ENCODE results near the gene C3orf18.

The C3orf18 gene

DNA sequence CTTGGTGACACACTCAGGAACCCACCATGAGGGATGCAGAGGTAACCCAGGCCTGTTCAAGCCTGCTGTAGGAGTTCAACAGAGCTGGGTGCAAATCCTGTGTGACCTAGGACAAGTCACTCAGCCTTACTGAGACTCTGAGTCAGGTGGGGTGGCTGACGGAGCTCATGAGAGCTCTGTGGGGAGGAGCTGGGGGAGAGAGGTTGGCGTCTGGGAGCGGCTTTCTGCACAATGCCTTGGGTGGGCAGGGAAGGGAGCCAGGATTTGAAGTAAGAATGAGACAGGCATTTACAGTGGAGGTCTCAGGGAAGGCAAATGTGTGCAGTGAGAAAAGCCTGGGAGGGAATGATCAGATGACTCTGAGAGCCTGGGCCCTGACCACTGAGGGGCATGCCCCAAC, 18.3 kb downstream of the C3orf18 start:
- DNase-seq: no peak

- no peak for DNase-seq
Measured at GRCh38 chr3:50545781-50546180, 21.8 kb downstream of the C3orf18 start.

GRCh38 chr3:50542177-50543034, 25.1 kb downstream of the C3orf18 start:
- DNase-seq: peak; percentile 54

GRCh38 chr3:50539356-50540286, 27.9 kb downstream of the C3orf18 start:
- DNase-seq: no peak

DNA sequence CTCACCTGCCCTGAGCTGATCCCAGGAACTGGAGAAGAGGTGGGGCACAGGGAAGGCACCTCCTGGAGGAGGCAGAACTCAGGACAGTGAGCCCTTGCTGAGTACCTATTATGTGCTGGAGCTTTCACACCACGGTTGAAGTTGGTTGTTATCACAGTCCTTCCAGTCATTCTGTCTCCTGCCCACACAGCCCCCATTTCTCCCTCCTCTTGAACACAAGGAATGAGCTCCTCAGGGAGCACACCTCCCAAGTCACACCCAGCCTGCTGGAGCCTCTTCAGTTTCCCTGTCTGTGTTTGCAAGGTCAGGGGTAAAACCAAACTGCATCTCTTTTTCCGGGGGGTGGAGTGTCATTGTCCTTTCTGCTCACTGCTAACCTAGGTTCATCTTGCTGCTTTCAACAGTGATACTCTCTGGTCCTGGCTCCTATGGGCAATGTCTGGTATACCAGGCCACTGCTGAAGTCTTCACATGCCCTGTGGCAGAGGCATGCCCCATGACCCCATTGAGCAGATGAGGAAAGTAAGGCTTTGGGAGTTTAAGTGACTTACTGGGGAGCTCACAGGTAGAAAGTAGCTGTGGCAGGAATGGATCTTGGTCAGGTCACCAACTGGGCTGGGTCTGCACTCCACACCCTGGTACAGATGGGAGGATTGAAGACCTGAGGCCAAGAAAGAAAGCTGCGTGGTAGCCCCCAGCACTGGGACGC, 30.0 kb downstream of the C3orf18 start:
- no peak for DNase-seq

DNA sequence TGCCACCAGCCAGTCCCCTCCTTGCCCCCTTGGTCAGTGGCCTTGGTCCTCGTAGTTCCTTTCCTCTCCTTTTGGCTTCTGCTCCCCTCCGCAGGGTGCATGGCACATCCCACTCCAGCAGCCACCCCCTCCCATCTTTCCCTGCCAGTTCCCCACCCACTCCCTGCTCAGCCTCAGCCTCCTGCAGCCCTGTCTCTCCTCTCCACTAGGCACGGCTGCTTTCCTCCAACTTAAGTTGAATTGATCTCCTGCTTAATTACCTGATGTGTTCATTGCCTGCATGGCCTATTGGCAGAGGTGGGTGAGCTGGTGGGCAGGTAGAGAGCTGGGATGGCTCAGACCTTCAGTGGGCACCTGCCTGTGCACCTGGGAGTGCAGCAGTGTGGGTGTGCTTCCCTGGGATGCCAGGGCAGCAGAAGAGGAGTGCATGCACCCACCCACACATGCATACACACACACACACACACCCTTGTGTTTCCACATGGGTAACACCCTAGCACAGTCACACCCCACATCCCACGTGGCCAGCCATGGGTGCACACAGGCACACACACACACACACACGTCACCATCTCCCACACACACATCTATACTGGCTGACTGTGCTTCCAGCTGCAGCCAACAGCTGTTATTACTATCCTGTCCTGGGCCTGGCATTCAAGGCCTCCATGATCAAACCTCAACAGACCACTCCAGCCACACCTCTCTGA, 30.9 kb downstream of the C3orf18 start:
- DNase-seq: no peak

DNA sequence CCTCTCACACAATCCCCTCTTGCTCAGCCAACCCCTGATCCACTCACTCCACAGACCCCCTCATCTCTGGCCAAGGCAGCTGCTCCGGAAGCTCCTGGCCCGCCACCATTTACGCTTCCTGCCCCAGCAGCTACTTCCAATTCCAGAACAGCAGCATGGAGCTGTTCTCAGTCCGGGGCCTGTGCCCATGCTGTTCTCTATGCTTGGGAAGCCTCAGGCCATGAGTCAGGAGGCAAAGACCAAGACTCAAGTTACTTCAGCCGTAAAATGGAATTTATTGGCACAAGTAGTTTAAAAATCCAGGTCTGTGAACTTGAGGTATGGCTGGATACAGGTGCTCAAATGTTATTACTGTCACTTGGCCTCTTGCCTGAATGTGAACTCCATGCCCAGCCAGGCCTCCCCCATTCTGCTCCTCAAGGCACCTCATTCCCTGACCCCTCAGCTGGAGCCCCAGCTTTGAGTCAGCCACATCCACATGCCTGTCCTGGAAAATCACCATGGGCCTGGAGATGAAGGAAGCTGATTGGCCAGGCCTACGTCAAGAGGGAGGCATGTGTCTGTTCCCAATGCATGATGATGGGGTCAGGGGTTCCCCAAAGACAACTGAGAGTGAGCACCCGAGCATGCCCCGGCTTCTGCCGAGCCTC, 32.7 kb downstream of the C3orf18 start:
- DNase-seq: no peak

GRCh38 chr3:50533807-50534461, 33.6 kb downstream of the C3orf18 start:
- no peak for DNase-seq

DNA sequence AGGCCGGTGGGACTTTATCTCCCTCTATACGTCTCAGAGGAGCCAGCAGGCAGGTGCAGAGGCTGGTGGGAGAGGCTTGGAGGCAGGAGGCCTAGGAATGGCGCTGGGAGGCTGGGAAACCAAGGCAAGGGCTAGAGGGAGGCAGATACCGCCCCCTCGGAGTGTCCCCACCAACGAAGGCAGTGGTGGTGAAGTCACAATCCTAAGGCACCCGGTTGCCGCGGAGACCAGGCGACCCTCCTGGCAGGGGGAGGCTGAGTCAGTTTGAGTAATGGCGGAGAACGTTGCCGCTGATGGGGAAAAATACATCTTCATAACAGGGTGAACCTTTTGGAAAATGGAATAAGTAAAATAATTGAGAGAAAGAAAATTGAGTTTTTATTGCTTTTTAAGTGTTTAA, 34.2 kb downstream of the C3orf18 start:
- no peak for DNase-seq

DNA sequence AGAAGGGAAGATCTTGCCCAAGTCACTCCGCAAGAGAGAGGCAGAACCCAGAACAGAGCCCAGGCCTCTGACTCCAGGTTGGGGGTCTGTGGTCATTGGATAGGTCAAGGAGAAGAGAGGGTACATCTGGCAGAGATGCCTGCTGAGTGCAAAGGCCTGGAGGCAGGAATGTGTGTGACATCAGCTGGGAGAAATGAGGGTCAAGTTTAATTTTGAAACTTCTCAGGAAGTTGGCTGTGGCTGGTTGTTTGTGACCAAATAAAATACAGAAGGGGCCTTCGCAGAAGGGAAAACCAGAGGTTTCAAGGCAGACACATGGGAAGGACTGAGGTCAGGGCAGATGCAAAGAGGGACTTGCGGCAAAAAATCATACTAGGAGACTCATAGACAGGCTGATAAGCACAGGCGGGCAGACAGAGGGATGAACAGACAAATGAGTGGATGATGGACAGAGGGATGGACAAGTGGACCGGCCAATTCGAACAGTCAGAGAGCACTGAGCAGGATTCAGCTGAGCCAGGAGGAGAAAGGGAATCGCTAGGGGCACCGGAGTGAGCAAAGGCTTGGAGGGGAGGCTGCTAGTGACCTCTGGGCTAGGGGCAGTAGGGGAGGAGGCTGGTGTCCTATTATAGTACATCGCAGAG, 35.4 kb downstream of the C3orf18 start:
- DNase-seq: no peak

GRCh38 chr3:50531201-50531600, 36.3 kb downstream of the C3orf18 start:
- DNase-seq: no peak

DNA sequence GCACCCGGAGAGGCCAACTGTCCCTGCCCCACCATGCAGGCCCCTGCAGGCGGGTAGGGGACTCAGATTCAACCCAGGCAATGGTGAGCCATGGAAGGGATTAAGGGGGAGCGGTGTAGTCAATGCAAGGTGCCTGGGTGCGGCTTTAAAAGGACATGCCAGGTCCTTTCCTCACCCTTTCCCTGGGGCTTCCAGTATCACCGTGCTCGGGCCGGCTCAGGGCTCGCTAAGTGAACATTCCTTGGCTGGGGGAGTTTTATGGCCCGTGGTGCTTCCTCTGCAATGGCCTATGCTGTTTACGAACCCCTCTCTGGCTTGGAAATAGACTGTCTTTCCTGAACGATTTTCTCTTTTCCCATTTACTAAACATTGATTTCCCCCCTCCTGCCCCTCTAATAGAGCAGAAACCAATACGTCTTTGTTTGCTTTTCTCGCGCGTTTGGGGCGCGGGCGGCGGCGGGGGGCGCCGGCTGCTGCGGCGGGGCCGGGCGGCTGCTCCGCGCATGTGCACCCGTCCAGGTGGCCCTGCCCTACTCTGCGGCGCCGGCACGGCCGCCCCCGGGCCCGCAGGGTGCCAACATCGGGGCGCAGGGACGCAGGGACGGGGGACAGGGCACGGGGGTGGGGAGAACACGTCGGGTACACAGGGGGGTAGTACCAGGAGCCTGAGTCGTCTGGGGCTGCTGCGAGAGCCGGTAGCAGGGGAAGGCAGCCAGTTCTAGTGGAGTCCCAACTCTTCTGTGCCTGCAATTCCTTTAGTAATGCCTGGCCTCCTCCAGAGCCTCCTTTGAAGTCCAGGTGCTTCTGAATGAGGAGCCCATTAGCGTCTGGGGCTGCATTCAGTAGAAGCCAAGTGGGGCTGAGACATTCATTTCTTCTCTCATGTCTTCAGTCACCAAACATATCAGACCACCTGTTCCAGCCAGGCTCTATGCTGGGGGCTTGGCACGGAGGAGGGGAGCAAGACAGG, 37.3 kb downstream of the C3orf18 start:
- no peak for DNase-seq

DNA sequence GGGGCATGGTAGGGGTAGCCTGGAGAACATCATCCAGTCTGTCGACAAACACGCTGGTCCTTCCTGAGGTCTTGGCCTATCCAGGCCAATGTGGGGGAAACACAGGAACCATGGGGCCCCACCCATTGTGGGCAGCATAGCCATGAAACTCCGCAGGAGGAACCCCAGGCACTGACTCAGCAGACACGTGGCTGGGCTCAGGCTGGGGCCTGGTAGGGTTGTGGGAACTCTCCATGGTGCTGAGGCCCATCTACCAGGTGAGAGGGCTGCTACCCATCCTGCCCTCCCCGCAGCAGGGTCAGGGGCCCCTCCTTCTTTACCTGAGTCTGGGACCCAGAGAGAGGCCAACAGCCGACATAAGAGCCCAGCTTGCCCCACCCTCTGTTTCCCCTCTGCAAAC, 41.6 kb downstream of the C3orf18 start:
- peak; percentile 38 for DNase-seq

DNA sequence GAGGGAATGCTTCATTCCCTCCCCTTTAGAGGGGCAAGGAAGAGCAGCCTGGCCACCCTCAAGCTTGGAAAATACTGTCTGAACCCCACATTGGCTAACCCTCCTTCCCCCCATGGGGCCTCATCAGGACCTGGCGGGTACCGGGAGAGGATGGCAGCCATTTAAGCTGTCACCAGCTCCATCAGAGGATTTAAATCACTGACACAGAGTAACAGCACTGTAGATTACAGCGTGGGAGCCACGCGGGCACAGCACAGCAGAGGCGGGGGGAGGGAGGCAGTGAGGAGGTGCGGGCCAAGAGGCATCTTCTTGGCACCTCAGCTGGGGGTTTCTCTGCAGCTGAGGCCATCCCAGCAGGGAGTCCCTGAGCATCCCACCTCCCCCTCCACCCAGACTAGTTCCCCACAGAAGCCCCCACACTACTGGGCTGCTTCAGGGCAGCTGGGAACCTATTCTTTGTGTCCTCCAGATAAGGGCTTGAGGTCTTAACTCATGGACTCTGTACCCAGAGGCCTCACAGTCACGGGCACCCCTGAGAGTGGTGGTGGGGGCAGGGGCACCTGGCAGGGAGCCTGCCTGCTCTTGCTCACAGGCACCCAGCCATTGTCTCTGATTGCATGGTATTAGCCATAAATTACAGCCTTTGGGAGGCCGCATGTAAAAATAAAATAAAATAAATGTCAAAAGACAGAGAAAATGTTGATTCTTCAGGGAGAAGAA, 42.2 kb downstream of the C3orf18 start:
- no peak for DNase-seq

DNA sequence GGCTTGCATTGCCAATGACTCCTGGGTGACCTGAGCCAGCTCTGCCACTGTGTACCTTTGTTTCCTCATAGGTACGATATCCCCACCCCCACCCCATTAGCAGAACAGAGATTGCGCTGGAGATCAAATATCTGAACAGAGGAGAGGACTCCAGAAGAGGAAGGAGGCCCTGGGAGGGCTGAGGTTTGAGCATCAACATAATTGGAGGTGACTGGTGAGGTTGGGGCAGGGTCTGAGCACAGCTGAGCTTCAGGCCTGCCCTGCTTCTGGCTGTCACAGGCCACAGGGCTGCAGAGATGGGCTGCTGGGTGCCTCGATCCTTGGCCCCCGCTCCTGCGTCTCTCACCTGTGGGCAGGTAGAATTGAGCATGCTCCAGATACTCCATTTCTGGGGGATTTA, 42.8 kb downstream of the C3orf18 start:
- no peak for DNase-seq

DNA sequence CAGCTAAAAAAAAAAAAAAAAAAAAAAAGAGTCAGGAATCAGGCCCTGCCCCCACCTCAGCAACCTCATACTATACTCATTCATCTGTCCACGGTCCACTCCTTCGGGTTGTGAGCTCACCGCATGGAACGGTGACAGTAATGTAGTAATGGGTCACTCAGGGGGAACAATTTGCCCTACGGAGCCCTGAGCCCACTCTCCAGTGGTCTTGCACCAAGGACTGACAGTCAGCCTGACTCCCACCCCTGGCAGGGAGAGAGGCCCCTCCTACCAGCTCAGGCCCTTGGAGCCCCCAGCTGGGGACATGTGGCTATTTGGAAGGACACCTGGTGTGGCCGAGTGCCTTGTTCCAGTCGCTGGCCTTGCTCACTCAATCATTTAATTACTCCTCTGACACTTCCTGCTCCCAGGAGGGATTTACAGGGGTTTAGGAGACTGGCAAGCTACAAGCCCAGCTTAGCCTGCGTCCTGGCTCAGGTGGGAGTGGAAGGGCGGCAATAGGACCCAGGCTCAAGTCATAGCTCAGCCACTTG, 44.2 kb downstream of the C3orf18 start:
- DNase-seq: no peak

- no peak for DNase-seq
Measured at GRCh38 chr3:50521572-50521971, 46.0 kb downstream of the C3orf18 start.

DNA sequence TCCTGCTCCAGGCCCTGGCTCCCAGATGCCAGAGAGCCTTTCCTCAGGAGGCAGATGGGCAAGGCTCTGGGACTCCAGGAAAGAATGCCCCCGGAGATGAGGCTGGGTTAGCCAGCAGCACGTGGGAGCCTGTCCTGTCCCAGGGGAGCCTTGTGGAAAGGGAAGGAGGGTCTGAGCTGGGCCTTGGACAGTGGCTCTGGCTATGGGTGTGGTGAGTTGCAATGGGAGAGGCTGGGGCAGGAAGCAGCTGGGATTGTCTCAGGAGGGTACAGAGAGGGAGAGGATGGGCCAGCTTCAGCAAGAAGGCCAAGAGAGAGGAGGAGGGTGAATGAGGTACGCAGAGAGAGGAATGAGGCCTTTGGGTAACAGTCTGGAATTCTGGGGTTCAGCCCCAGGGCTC, 46.7 kb downstream of the C3orf18 start:
- DNase-seq: no peak
